Peyer's patch (tissue), 4 donors: ENCODE measurements around the gene WWOX.

Experiments
- CTCF ChIP-seq, 6 experiments: fragments of 450-650 bp in 4 of 6; fragments of 200-600 bp in 2 of 6; sonication (generic) in 1 of 6; IDR thresholded peaks; one replicate each; pipeline ENCODE4 v1.5.1; 2017 to 2019; ENCODE audit warnings: antibody characterized with exemption in 6 of 6, mild to moderate bottlenecking in 3 of 6, moderate library complexity in 1 of 6
- POLR2A ChIP-seq, 2 donors: fragments of 450-650 bp; IDR thresholded peaks; one replicate each; pipeline ENCODE4 v1.5.1; 2017; ENCODE audit warnings: antibody characterized with exemption in 2 of 2, mild to moderate bottlenecking in 2 of 2, moderate library complexity in 2 of 2

DNA sequence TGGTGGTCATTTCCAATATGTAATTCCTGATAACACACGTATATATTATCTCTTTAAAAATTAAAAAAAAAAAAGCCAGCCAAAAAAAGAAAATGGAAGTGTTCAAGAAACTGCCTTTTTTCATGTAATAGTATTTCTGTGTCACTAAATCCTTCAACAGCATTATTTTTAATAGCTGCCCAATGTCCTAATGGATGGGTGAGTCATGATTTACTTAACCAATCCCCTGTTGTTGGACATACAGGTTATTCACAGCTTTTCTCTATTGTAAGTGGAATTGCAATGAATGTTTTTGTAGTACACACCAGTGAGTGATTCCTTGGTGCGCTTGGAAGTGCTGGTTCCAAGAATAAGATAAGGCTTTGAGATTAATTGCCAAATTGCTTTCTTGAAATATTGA, 124.9 kb downstream of the WWOX start:
- TF ChIP-seq CTCF (IDR thresholded peaks at IDR 0.05) (no peak), POLR2A (IDR thresholded peaks at IDR 0.05) (no peak)
